Spleen (tissue), 7 donors: ENCODE results near the gene SFTPB.

Experiments used
- POLR2A ChIP-seq, 3 donors: fragments of 450-650 bp; IDR thresholded peaks; one replicate each; pipeline ENCODE4 v1.5.1; 2017; ENCODE audit warnings: antibody characterized with exemption in 3 of 3, mild to moderate bottlenecking in 1 of 3
- TF ChIP-seq, protein P1 (sequence below), 11 experiments: fragments of 200-600 bp in 7 of 11; fragments of 450-650 bp in 4 of 11; sonication (generic) in 4 of 11; IDR thresholded peaks in 8 of 11; conservative IDR thresholded peaks in 3 of 11; 1 replicate in 7 of 11; 2 replicates in 4 of 11; pipeline versions ENCODE4 v1.4.0 to v1.8.0; 2016 to 2021; ENCODE audit warnings: antibody characterized with exemption in 11 of 11, inconsistent platforms in 4 of 11, mild to moderate bottlenecking in 1 of 11
- donor health status: DM: no; HTN: no; CAD: no; lungs with moderate emphysema.
- donor health status: DM: no; HTN: no; CAD: no.
- donor health status: DM: no; HTN: no; CAD: no.

DNA sequence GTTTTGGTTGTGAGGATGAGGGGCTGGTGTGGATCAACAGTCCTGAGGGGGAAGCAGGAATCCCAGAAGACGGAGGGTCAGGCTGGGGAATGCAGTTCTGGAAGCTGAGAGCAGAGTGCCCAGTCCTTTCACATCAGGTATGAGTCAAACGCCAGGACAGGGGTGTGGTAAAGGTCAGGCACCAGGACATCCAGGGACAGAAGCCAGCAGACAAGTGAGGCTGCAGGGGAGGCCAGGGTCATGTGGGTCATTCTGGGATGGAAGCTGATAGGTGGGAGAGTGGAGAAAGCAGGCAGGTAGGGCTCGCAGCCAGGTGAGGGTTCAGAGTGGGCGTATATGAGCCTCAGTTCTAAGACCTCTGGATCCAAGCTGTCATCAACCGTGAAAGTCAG lies 13.4 kb upstream of the SFTPB start:
- TF ChIP-seq, protein P1, sequence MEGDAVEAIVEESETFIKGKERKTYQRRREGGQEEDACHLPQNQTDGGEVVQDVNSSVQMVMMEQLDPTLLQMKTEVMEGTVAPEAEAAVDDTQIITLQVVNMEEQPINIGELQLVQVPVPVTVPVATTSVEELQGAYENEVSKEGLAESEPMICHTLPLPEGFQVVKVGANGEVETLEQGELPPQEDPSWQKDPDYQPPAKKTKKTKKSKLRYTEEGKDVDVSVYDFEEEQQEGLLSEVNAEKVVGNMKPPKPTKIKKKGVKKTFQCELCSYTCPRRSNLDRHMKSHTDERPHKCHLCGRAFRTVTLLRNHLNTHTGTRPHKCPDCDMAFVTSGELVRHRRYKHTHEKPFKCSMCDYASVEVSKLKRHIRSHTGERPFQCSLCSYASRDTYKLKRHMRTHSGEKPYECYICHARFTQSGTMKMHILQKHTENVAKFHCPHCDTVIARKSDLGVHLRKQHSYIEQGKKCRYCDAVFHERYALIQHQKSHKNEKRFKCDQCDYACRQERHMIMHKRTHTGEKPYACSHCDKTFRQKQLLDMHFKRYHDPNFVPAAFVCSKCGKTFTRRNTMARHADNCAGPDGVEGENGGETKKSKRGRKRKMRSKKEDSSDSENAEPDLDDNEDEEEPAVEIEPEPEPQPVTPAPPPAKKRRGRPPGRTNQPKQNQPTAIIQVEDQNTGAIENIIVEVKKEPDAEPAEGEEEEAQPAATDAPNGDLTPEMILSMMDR (IDR thresholded peaks at IDR 0.05 in 8 of 11, conservative IDR thresholded peaks at IDR 0.05 in 3 of 11) = no peak
- no peak for TF ChIP-seq POLR2A (IDR thresholded peaks at IDR 0.05)
